ENCODE measurements around the gene NR4A3.
A peak's percentile ranks its signal among the peaks of the same experiment; 100 is the strongest.

Gene NR4A3

DNA sequence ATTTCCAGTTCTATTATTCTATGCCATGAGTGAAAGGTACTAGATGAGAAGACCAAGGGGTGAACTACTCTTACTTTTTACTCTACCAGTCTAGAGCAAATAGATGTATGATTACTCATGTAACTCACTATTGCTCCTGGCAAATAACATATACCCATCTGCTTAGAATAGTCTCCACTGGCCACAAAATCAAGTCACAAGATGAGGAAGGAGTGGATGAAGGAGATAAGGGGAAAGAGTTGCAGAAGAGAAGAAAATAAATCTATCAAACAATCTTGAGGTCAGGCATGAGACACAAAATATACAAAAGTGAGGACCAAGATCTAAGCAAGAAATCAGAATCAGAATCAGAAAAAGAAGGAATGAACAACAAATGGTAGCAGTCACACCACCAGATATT is 13.7 kb upstream of the NR4A3 start:
- H3K36me3 Mint-ChIP-seq: peaks cover 6% of the 10 kb centered on the region
- peaks cover 48% of the 10 kb centered on the region for H3K4me1 Mint-ChIP-seq
- no peak overlapping the region for H3K4me3 Mint-ChIP-seq

DNA sequence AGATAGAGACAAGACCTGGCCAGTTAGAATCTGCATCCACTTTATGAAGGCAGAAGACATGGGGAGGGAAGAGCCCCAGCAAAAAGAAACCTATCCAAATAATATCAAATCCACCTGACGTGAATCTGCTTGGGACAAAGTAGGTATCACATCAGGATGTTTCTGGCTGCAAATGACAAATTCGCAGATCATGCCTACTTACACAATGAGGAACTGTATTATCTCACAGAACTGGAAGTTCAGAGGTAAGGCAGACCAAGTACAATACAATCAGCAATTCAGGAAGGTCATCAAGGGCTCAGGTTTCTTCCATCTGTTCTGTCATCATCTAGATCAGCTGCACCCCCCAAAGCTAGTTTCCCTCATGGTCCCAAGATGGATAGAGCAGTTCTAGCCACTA is 13.2 kb upstream of the NR4A3 start:
- ATAC-seq (no peak), DNase-seq (ENCODE audit: low spot score in 2 of 2) (no peak)
- H3K4me3 Mint-ChIP-seq: no peak overlapping the region
- peaks cover 6% of the 10 kb centered on the region for H3K36me3 Mint-ChIP-seq
- H3K9me3 Mint-ChIP-seq: no peaks in the 10 kb centered on the region
- H3K27ac Mint-ChIP-seq: no peak overlapping the region
- H3K4me1 Mint-ChIP-seq: peaks cover 48% of the 10 kb centered on the region

More for the DNA sequence above, 13.7 kb upstream of the NR4A3 start:
- Mint-ChIP-seq H3K9me3 (no peaks in the 10 kb centered on the region), H3K27ac (no peak overlapping the region)
- ATAC-seq: no peak
- no peak for DNase-seq (ENCODE audit: low spot score in 2 of 2)

DNA sequence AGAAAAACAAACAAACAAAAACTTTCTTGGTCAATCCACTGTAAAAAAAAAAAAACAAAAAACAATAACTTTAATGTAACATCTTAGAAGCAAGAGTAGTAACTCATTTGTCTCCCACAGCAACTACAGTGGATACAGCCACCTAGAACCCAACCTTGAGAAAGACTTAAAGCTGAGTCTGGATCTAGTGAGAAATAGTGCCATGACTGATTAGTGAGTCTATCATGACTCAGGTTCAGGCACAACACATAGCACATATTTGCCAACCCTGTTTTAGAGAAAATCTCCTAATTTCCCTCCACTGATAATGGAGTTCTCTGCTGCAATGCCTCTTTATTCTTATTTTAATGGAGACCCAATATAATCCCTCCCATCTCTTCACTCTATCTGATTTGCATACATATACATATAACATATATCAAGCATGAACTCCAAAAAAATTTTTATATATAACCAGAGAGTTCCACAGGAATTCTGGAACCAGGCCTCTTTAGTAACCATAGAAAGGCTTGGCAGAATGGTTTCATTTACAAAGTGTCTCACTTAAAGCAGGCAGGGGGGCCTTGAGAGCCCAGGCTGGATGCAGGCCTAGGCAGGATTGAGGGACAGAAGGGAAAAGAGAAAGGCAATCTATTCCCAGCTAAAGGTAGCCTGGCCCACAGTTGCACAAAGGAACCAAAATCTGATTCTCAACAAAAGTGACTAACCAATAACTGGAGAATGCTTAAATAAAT is 11.9 kb upstream of the NR4A3 start:
- Mint-ChIP-seq H3K36me3 (peaks cover 6% of the 10 kb centered on the region), H3K4me1 (peaks cover 40% of the 10 kb centered on the region), H3K27ac (no peak overlapping the region), H3K9me3 (no peaks in the 10 kb centered on the region), H3K4me3 (no peak overlapping the region)
- ATAC-seq (peak; percentile 77), DNase-seq (ENCODE audit: low spot score in 2 of 2) (no peak)

DNA sequence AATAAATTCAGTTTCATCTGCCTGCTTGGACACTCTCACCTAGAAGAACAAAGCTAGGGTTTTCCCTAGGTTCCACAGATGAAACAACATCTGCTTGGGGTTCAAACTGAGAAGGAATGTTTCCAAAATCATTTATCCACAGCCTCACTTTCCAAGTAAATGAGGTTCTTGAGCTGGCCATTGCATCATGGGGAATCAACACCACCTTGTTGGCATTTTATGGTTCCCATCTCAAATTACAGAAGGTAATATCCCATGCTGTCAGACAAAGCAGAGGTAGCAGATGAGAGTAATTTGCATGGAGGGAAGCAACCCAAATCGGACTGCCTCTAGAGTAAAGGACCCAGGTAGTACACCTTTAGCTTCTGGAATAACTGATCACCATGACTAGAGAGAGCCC is 10.5 kb upstream of the NR4A3 start:
- ATAC-seq: no peak
- H3K9me3 Mint-ChIP-seq: no peaks in the 10 kb centered on the region
- peak overlapping the region; percentile 36 for H3K4me3 Mint-ChIP-seq
- H3K4me1 Mint-ChIP-seq: peaks cover 40% of the 10 kb centered on the region
- peak overlapping the region; percentile 60 for H3K27ac Mint-ChIP-seq
- peaks cover 6% of the 10 kb centered on the region for H3K36me3 Mint-ChIP-seq
- DNase-seq (ENCODE audit: low spot score in 2 of 2): no peak

- peak in 1 of 2 donors; percentile 64 for DNase-seq (ENCODE audit: low spot score in 2 of 2)
- H3K4me1 Mint-ChIP-seq: peaks cover 45% of the 10 kb centered on the region
- peak overlapping the region; percentile 60 for H3K27ac Mint-ChIP-seq
- ATAC-seq: peak; percentile 93
- no peaks in the 10 kb centered on the region for H3K9me3 Mint-ChIP-seq
- H3K4me3 Mint-ChIP-seq: peak overlapping the region; percentile 36
- H3K36me3 Mint-ChIP-seq: peaks cover 6% of the 10 kb centered on the region
Measured at GRCh38 chr9:99811598-99812383, 9.9 kb upstream of the NR4A3 start.

- H3K27ac Mint-ChIP-seq: no peak overlapping the region
- H3K36me3 Mint-ChIP-seq: peaks cover 7% of the 10 kb centered on the region
- H3K4me1 Mint-ChIP-seq: peaks cover 43% of the 10 kb centered on the region
- H3K9me3 Mint-ChIP-seq: no peaks in the 10 kb centered on the region
- H3K4me3 Mint-ChIP-seq: no peak overlapping the region
- ATAC-seq: no peak
- no peak for DNase-seq (ENCODE audit: low spot score in 2 of 2)
Measured at GRCh38 chr9:99813739-99814138, 7.9 kb upstream of the NR4A3 start.

- H3K4me1 Mint-ChIP-seq: peaks cover 45% of the 10 kb centered on the region
- H3K4me3 Mint-ChIP-seq: no peak overlapping the region
- H3K27ac Mint-ChIP-seq: no peak overlapping the region
- H3K36me3 Mint-ChIP-seq: peaks cover 13% of the 10 kb centered on the region
- ATAC-seq: no peak
- DNase-seq (ENCODE audit: low spot score in 2 of 2): no peak
- H3K9me3 Mint-ChIP-seq: no peaks in the 10 kb centered on the region
Measured at GRCh38 chr9:99814359-99814758, 7.3 kb upstream of the NR4A3 start.

DNA sequence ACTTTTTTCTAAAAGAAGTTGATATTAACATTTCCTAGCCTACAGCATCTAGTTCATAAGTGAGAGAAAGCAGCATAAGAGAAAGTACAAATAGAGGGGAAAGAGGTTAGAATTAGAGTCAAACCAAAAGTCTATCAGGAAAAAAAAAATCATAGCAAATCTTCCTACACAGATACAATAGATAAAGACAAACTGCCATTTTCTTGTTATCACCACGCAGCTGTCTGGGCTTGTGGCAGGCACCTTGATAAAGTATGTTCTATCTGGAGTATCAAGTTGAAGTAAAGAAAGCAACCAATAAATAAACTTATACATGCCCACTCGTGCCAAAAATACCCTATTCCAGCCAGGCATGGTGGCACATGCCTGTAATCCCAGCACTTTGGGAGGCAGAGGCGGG is 5.3 kb upstream of the NR4A3 start:
- Mint-ChIP-seq H3K27ac (no peak overlapping the region), H3K4me1 (peaks cover 36% of the 10 kb centered on the region), H3K4me3 (no peak overlapping the region), H3K36me3 (peaks cover 31% of the 10 kb centered on the region), H3K9me3 (no peaks in the 10 kb centered on the region)
- DNase-seq (ENCODE audit: low spot score in 2 of 2): no peak
- ATAC-seq: no peak

GRCh38 chr9:99818500-99818899 is 3.2 kb upstream of the NR4A3 start:
- DNase-seq (ENCODE audit: low spot score in 2 of 2): no peak
- ATAC-seq: no peak
- Mint-ChIP-seq H3K4me1 (peaks cover 39% of the 10 kb centered on the region), H3K36me3 (peaks cover 44% of the 10 kb centered on the region), H3K4me3 (peak overlapping the region; percentile 98), H3K27ac (peak overlapping the region; percentile 74), H3K9me3 (no peaks in the 10 kb centered on the region)

DNA sequence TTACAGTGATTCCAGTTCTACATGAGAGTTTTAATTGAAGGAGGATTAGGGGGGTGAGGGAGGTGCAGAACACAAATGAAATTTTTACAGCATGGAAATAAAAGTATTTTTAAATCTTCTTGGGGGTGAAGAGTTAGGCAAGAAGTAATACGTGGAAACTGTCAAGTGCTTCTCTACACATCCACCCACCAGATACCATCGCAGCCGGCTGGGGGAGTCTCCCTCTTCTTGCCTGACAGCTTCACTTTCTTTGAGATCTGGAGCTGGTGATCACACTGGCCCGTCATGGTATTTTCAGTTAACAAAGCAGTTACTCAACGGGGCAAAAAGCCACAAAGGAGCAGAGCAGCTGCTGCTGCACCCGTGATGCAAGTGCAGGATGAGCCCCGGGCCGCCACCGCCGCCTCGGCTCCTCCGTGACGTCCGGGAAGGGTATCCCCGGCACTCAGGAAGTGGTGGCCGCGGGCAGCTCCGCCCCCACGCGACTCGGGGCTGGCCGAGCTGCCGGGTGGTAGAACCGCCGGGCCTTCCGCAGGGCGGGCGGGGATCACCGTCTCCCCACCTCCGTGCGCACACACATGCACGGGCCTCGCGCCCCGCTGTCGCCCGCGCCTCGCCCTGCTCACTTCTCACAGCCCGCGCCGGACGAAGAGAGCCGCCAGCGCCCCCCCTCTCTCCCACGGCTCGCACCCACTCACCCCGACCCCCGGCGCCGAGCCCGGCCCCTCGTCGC is 2.4 kb upstream of the NR4A3 start:
- H3K4me3 Mint-ChIP-seq: peak overlapping the region; percentile 98
- H3K4me1 Mint-ChIP-seq: peaks cover 47% of the 10 kb centered on the region
- H3K9me3 Mint-ChIP-seq: no peaks in the 10 kb centered on the region

DNA sequence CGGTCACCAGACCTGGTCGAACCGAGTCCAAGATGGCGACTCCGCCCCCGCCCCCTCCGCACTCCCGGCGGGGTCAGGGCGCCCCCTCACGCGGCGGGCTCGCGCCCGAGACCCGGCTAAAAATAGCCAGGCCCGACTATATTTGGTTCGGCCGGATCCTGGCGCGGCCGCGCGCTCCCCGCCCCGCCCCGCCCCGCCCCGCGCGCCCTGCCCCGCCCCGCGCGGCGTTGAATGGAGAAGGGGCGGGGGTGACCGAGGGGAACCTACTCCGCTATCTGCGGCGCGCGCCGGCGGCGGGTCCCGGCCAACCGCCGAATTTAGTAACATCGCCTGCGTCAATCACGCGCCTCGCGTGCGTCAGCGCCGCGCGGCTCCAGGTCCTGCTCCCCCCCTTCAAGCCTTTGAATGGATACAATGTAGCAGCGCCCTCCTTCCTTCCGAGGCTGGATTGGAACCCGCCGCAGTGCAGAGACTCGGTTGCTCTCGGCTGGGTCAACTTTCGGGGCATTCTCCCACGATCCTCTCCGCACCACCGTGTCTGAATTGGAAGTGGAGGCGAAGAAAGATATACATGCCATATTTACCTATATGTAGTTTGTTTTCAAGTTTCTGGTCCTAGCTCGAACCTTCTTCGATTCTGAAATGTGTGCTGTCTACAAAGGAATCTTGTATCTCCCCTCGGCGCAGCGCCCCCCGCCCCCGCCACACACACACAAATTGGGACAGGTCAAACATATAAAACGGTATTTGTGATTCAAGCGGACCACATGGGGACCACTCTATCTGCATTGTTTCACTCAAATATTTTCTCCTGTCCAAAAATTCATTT is 1.6 kb upstream of the NR4A3 start:
- H3K9me3 Mint-ChIP-seq: no peaks in the 10 kb centered on the region
- peak overlapping the region; percentile 98 for H3K4me3 Mint-ChIP-seq
- H3K36me3 Mint-ChIP-seq: peaks cover 60% of the 10 kb centered on the region
- DNase-seq (ENCODE audit: low spot score in 2 of 2) (peak in 1 of 2 donors; percentile 95), ATAC-seq (peak; percentile 64)
- peak overlapping the region; percentile 74 for H3K27ac Mint-ChIP-seq
- H3K4me1 Mint-ChIP-seq: peaks cover 54% of the 10 kb centered on the region

More for the DNA sequence above, 2.4 kb upstream of the NR4A3 start:
- ATAC-seq: peak; percentile 79
- Mint-ChIP-seq H3K27ac (peak overlapping the region; percentile 74), H3K36me3 (peaks cover 52% of the 10 kb centered on the region)
- peak; percentile 92 to 96 for DNase-seq (ENCODE audit: low spot score in 2 of 2)

- DNase-seq (ENCODE audit: low spot score in 2 of 2) (peak; percentile 33 to 83), ATAC-seq (peak; percentile 5)
- Mint-ChIP-seq H3K4me1 (peaks cover 61% of the 10 kb centered on the region), H3K36me3 (peaks cover 68% of the 10 kb centered on the region), H3K4me3 (peak overlapping the region; percentile 98), H3K9me3 (no peaks in the 10 kb centered on the region), H3K27ac (peak overlapping the region; percentile 74)
Measured at GRCh38 chr9:99820685-99821395, 845 bp upstream of the NR4A3 start.

- DNase-seq (ENCODE audit: low spot score in 2 of 2) (peak in 1 of 2 donors; percentile 73), ATAC-seq (no peak)
- Mint-ChIP-seq H3K9me3 (no peaks in the 10 kb centered on the region), H3K4me3 (peak overlapping the region; percentile 98), H3K36me3 (peaks cover 82% of the 10 kb centered on the region), H3K4me1 (peaks cover 66% of the 10 kb centered on the region), H3K27ac (peak overlapping the region; percentile 74)
Measured at GRCh38 chr9:99822109-99822805, 572 bp downstream of the NR4A3 start.

All from stimulated activated effector memory CD8-positive, alpha-beta T cell treated with anti-CD3 and anti-CD28 coated beads, Interleukin-12 subunit alpha, Interleukin-12 subunit beta, amount 100 ng/mL, for 72 hours (primary cell).